ENCODE measurements around the gene CRYBA2. TPM values are rescaled to one million over a fixed set of nuclear protein-coding genes. Genes with fewer than 3 reads are reported as not detected.
A peak's percentile ranks its signal among the peaks of the same experiment; 100 is the strongest.

The CRYBA2 gene
- total and polyA plus RNA-seq, 9 of the 15 experiments (the other 6 are each of a cell fraction or from before 2014, with no cell fraction given) = 0.11 to 1.8 (median 0.62) TPM; not detected in 5

GRCh38 chr2:218993345-218994315, at the start of gene CRYBA2 (continued):
- TF ChIP-seq FOXK2 (conservative IDR thresholded peaks at IDR 0.05 in 1 of 2, IDR thresholded peaks at IDR 0.05 in 1 of 2; ENCODE audit: low read depth in 2 of 2) (no peak), CCNT2 (IDR thresholded peaks at IDR 0.05; ENCODE audit: borderline replicate concordance, extremely low read depth, insufficient read length, low read depth, low read length) (no peak), POLR2G (IDR thresholded peaks at IDR 0.05; ENCODE audit: low read depth, low read length) (0 out of 2 replicates have a peak, but pooled peaks have one; percentile 47), NKRF (IDR thresholded peaks at IDR 0.05; ENCODE audit: borderline replicate concordance) (no peak), HSF4 (CRISPR knock-in tag; IDR thresholded peaks at IDR 0.05; ENCODE audit: borderline replicate concordance) (no peak), REST (IDR thresholded peaks at IDR 0.05; ENCODE audit: borderline replicate concordance) (peak; percentile 14; the same call in 1 of the 2 replicates), REST (CRISPR knock-in tag; IDR thresholded peaks at IDR 0.05; ENCODE audit: low read depth) (no peak), NFE2 (IDR thresholded peaks at IDR 0.05; ENCODE audit: low read depth) (peak; percentile 28; the same call in 1 of the 2 replicates), TFE3 (CRISPR knock-in tag; IDR thresholded peaks at IDR 0.05) (no peak), ZBTB1 (CRISPR knock-in tag; IDR thresholded peaks at IDR 0.05; ENCODE audit: borderline replicate concordance, low read depth) (peak; percentile 93; the same call in 1 of the 2 replicates), E2F6 (IDR thresholded peaks at IDR 0.05; ENCODE audit: borderline replicate concordance in 1 of 2, extremely low read depth in 1 of 2, insufficient read depth in 1 of 2, insufficient read length in 1 of 2, low read depth in 1 of 2, low read length in 1 of 2, poor library complexity in 1 of 2, severe bottlenecking in 1 of 2) (peak in 1 of 2 experiments; percentile 35)

Data from K562 (cell line).